ENCODE data around the gene DZIP3.
"Not testable (repeated sequence)": the region's sequence is repeated elsewhere in the genome, so short reads cannot be mapped to it uniquely, and the experiment has no call there.

The DZIP3 gene

GRCh38 chr3:108569336-108569735 is 20.2 kb upstream of the DZIP3 start:
- Mint-ChIP-seq H3K27ac (no peak overlapping the region), H3K9me3 (peaks cover 2% of the 10 kb centered on the region), H3K4me1 (no peaks in the 10 kb centered on the region), H3K4me3 (no peak overlapping the region), H3K36me3 (peaks cover 35% of the 10 kb centered on the region)
- ATAC-seq (no peak), DNase-seq (ENCODE audit: low spot score in 2 of 2) (no peak)

- H3K9me3 Mint-ChIP-seq = peaks cover 2% of the 10 kb centered on the region
- H3K4me1 Mint-ChIP-seq = no peaks in the 10 kb centered on the region
- ATAC-seq = no peak
- peaks cover 80% of the 10 kb centered on the region for H3K36me3 Mint-ChIP-seq
- H3K4me3 Mint-ChIP-seq = no peak overlapping the region
- H3K27ac Mint-ChIP-seq = no peak overlapping the region
- no peak for DNase-seq (ENCODE audit: low spot score in 2 of 2)
Observed at GRCh38 chr3:108578064-108578463, 11.5 kb upstream of the DZIP3 start.

GRCh38 chr3:108588601-108589000 is 921 bp upstream of the DZIP3 start:
- no peak for DNase-seq (ENCODE audit: low spot score in 2 of 2)
- Mint-ChIP-seq H3K4me3 (peak overlapping the region; percentile 95), H3K36me3 (peaks cover 14% of the 10 kb centered on the region), H3K4me1 (peaks cover 22% of the 10 kb centered on the region), H3K9me3 (no peaks in the 10 kb centered on the region), H3K27ac (peak overlapping the region; percentile 99)
- ATAC-seq = no peak

- peak overlapping the region; percentile 95 for H3K4me3 Mint-ChIP-seq
- ATAC-seq (no peak), DNase-seq (ENCODE audit: low spot score in 2 of 2) (no peak)
- peak overlapping the region; percentile 99 for H3K27ac Mint-ChIP-seq
- H3K36me3 Mint-ChIP-seq = peaks cover 11% of the 10 kb centered on the region
- no peaks in the 10 kb centered on the region for H3K9me3 Mint-ChIP-seq
- H3K4me1 Mint-ChIP-seq = peaks cover 22% of the 10 kb centered on the region
Observed at GRCh38 chr3:108589998-108590323, 439 bp downstream of the DZIP3 start.

- Mint-ChIP-seq H3K36me3 (peaks cover 6% of the 10 kb centered on the region), H3K9me3 (no peaks in the 10 kb centered on the region), H3K4me3 (peak overlapping the region; percentile 95), H3K4me1 (peaks cover 22% of the 10 kb centered on the region), H3K27ac (peak overlapping the region; percentile 99)
- DNase-seq (ENCODE audit: low spot score in 2 of 2) (no peak), ATAC-seq (no peak)
Observed at GRCh38 chr3:108590460-108590859, 938 bp downstream of the DZIP3 start.

- Mint-ChIP-seq H3K36me3 (no peaks in the 10 kb centered on the region), H3K4me3 (no peak overlapping the region), H3K9me3 (no peaks in the 10 kb centered on the region), H3K27ac (no peak overlapping the region), H3K4me1 (peaks cover 24% of the 10 kb centered on the region)
- ATAC-seq = no peak
- no peak for DNase-seq (ENCODE audit: low spot score in 2 of 2)
Observed at GRCh38 chr3:108595321-108595720, 5.8 kb downstream of the DZIP3 start.

GRCh38 chr3:108598375-108598774 is 8.9 kb downstream of the DZIP3 start:
- ATAC-seq (no peak), DNase-seq (ENCODE audit: low spot score in 2 of 2) (no peak)
- H3K4me1 Mint-ChIP-seq = peaks cover 33% of the 10 kb centered on the region
- H3K27ac Mint-ChIP-seq = no peak overlapping the region
- H3K4me3 Mint-ChIP-seq = no peak overlapping the region
- H3K9me3 Mint-ChIP-seq = no peaks in the 10 kb centered on the region
- no peaks in the 10 kb centered on the region for H3K36me3 Mint-ChIP-seq

GRCh38 chr3:108599677-108600409 is 10.3 kb downstream of the DZIP3 start:
- H3K4me3 Mint-ChIP-seq = no peak overlapping the region
- no peaks in the 10 kb centered on the region for H3K36me3 Mint-ChIP-seq
- DNase-seq (ENCODE audit: low spot score in 2 of 2) (no peak), ATAC-seq (peak; percentile 91)
- H3K4me1 Mint-ChIP-seq = peaks cover 40% of the 10 kb centered on the region
- no peak overlapping the region for H3K27ac Mint-ChIP-seq
- no peaks in the 10 kb centered on the region for H3K9me3 Mint-ChIP-seq

GRCh38 chr3:108602249-108602934 is 12.9 kb downstream of the DZIP3 start:
- Mint-ChIP-seq H3K36me3 (no peaks in the 10 kb centered on the region), H3K4me1 (peaks cover 36% of the 10 kb centered on the region), H3K27ac (peak overlapping the region; percentile 55), H3K4me3 (peak overlapping the region; percentile 55), H3K9me3 (no peaks in the 10 kb centered on the region)
- DNase-seq (ENCODE audit: low spot score in 2 of 2) (no peak), ATAC-seq (peak; percentile 65)

- Mint-ChIP-seq H3K36me3 (no peaks in the 10 kb centered on the region), H3K4me1 (peaks cover 36% of the 10 kb centered on the region), H3K9me3 (no peaks in the 10 kb centered on the region), H3K27ac (peak overlapping the region; percentile 55), H3K4me3 (peak overlapping the region; percentile 55)
- ATAC-seq = no peak
- DNase-seq (ENCODE audit: low spot score in 2 of 2) = no peak
Observed at GRCh38 chr3:108602935-108603294, 13.4 kb downstream of the DZIP3 start.

GRCh38 chr3:108603691-108604090 is 14.2 kb downstream of the DZIP3 start:
- peaks cover 36% of the 10 kb centered on the region for H3K4me1 Mint-ChIP-seq
- H3K9me3 Mint-ChIP-seq = no peaks in the 10 kb centered on the region
- H3K27ac Mint-ChIP-seq = peak overlapping the region; percentile 55
- H3K36me3 Mint-ChIP-seq = no peaks in the 10 kb centered on the region
- H3K4me3 Mint-ChIP-seq = peak overlapping the region; percentile 55
- no peak for DNase-seq (ENCODE audit: low spot score in 2 of 2)
- peak; percentile 73 for ATAC-seq

- H3K36me3 Mint-ChIP-seq = no peaks in the 10 kb centered on the region
- DNase-seq (ENCODE audit: low spot score in 2 of 2) (no peak), ATAC-seq (no peak)
- H3K9me3 Mint-ChIP-seq = no peaks in the 10 kb centered on the region
- H3K27ac Mint-ChIP-seq = no peak overlapping the region
- peaks cover 32% of the 10 kb centered on the region for H3K4me1 Mint-ChIP-seq
- no peak overlapping the region for H3K4me3 Mint-ChIP-seq
Observed at GRCh38 chr3:108605028-108605427, 15.5 kb downstream of the DZIP3 start.

- Mint-ChIP-seq H3K4me1 (peaks cover 32% of the 10 kb centered on the region), H3K27ac (no peak overlapping the region), H3K4me3 (no peak overlapping the region), H3K9me3 (no peaks in the 10 kb centered on the region), H3K36me3 (no peaks in the 10 kb centered on the region)
- ATAC-seq = no peak
- no peak for DNase-seq (ENCODE audit: low spot score in 2 of 2)
Observed at GRCh38 chr3:108605491-108605890, 16.0 kb downstream of the DZIP3 start.

GRCh38 chr3:108608750-108609149 is 19.2 kb downstream of the DZIP3 start:
- Mint-ChIP-seq H3K4me3 (no peak overlapping the region), H3K4me1 (peaks cover 10% of the 10 kb centered on the region), H3K9me3 (no peaks in the 10 kb centered on the region), H3K36me3 (no peaks in the 10 kb centered on the region), H3K27ac (no peak overlapping the region)
- ATAC-seq = no peak
- DNase-seq (ENCODE audit: low spot score in 2 of 2) = no peak

- Mint-ChIP-seq H3K9me3 (no peaks in the 10 kb centered on the region), H3K4me3 (no peak overlapping the region), H3K4me1 (peaks cover under 1% of the 10 kb centered on the region), H3K36me3 (no peaks in the 10 kb centered on the region), H3K27ac (no peak overlapping the region)
- no peak for DNase-seq (ENCODE audit: low spot score in 2 of 2)
- ATAC-seq = no peak
Observed at GRCh38 chr3:108610651-108611050, 21.1 kb downstream of the DZIP3 start.

GRCh38 chr3:108616090-108616489 is 26.6 kb downstream of the DZIP3 start:
- not testable (repeated sequence) for DNase-seq (ENCODE audit: low spot score in 2 of 2); H3K4me1 Mint-ChIP-seq; H3K36me3 Mint-ChIP-seq

More at GRCh38 chr3:108616090-108616489, 26.6 kb downstream of the DZIP3 start:
- ATAC-seq, H3K9me3 Mint-ChIP-seq, H3K27ac Mint-ChIP-seq, H3K4me3 Mint-ChIP-seq: not testable (repeated sequence)
